Stimulated activated CD8-positive, alpha-beta memory T cell treated with anti-CD3 and anti-CD28 coated beads, Interleukin-12 subunit alpha, Interleukin-12 subunit beta, amount 100 ng/mL, for 24 hours (primary cell): Measurements from ENCODE around the gene DCAF16.
"Not testable (repeated sequence)": the region's sequence is repeated elsewhere in the genome, so short reads cannot be mapped to it uniquely, and the experiment has no call there.

Source experiments
- DNase-seq: peaks from one replicate; pipeline ENCODE4 v3.0.0-alpha.2; 2020; ENCODE audit errors: extremely low read depth

Gene DCAF16

DNA sequence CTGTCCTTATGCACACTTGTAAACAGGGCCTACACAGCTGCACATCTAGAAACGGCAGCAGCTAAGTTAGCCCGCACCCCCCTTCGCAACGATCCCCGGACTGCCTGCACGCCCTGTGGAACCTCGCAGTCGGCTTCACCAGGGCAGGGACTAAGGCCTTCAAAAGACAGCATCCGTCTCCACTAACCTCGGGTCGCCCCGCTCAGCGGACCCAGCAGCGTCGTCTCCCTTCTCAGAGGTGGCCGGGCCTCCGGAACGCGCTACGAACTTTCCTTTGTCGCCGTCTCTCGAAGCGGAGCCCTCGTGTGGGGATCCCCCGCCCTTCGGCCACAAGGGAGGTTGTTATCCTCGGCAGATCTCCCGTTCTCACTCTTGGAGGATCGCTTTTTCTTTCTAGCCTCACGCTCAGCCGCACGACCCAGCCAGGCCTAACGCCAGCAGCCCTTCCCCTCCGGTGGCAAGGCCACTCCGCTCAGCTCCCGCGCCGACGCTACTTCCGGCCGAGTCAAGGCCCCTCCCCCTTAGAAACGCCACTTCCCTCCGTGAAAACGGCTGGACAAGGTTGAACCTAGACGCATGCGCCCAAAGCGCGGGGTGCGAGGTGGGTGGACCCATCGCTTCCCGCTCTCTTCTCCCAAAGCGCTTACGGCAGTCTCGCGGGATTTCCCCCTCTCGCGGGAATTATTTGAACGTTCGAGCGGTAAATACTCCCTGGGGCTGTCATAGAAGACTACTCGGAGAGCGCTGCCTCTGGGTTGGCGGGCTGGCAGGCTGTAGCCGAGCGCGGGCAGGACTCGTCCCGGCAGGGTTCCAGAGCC is at the start of gene DCAF16, which contains the start of gene NCAPG:
Gene DCAF16 (minus strand): TSS at position 498 of the 818 bp plus-strand sequence. CDS start 6,616 bp downstream, outside the sequence.
Gene NCAPG (plus strand): TSS at position 720 of the 818 bp plus-strand sequence. CDS start 99 bp downstream, outside the sequence.
- peak; percentile 98 for DNase-seq

DNA sequence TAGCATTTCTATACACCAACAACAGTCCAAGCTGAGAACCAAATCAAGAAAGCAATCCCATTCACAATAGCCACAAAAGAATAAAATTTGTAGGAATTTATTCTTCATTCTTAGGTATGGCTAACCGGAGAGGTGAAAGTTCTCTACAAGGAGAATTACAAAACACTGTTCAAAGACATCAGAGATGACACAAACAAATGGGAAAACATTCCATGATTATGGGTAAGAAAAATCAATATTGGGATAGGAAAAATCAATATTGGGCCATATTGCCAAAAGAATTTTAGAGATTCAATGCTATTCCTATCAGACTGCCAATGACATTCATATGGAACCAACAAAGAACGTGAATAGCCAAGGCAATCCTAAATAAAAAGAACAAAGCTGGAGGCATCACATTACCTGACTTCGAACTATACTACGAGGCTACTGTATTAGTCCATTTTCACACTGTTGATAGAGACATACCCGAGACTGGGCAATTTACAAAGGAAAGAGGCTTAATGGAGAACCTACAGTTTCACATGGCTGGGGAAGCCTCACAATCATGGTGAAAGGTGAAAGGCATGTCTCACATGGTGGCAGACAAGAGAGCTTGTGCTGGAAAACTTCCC is 49.3 kb upstream of the DCAF16 start:
- no peak for DNase-seq

DNA sequence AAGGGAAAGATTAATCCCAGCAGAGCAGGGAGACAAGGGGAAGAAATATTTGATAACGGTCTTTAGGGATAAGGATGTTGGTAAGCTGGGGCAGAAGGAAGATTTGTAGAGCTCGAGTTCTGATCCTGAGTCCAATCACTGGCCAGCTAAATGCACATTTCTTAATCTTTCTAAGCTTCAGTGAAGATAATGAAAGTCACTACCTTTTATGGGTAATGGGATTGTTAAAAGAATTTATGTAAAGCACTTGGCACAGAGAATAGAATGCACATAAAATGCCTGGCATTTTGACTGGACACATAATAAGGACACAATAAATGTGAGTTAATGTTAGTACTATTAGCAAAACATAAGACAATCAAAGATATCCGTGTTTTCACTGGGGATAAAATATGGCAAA is 43.5 kb upstream of the DCAF16 start:
- no peak for DNase-seq

GRCh38 chr4:17851959-17852358 is 41.4 kb upstream of the DCAF16 start:
- DNase-seq: no peak

DNA sequence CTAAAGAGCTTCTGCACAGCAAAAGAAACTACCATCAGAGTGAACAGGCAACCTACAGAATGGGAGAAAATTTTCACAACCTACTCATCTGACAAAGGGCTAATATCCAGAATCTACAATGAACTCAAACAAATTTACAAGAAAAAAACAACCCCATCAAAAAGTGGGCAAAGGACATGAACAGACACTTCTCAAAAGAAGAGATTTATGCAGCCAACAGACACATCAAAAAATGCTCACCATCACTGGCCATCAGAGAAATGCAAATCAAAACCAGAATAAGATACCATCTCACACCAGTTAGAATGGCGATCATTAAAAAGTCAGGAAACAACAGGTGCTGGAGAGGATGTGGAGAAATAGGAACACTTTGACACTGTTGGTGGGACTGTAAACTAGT is 39.7 kb upstream of the DCAF16 start:
- not testable (repeated sequence) for DNase-seq

DNA sequence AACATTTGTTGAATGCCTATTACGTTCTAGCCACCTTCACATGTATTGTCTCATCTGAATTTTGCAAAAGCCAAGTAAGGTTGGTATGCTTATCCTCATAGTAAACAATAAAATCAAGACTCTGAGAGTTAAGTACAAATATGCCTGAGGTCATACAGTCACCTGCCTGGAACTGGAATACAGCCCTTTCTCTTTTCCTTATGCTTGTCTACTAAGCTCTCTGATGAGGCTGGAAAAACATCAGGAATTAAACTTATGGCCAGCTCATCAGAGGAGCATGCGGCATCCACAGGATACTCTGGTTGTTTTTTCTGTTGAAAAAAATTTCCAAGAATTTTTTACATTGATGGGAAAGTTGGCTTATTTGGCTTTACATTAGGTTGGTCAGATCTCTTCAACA is 35.7 kb upstream of the DCAF16 start:
- no peak for DNase-seq

GRCh38 chr4:17823871-17824669 is 13.5 kb upstream of the DCAF16 start:
- DNase-seq: no peak

- DNase-seq: no peak
These were observed 6.5 kb upstream of the DCAF16 start for GRCh38 chr4:17817027-17817426.

DNA sequence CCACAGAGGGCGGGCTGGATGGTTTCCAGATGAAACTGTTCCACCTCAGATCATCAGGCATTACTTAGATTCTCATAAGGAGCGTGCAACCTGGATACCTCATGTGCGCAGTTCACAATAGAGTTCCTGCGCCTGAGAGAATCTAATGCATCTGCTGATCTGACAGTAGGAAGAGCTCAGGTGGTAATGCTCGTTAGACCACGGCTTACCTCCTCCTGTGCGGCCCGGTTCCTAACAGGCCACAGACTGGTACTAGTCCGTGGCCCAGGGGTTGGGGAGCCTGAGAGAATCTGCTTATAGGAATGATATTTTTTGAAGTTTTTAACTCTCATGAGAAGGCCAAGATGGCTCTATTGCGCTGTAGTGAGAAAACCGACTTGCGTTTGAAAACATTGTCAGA is 5.6 kb upstream of the DCAF16 start:
- DNase-seq: no peak

GRCh38 chr4:17814140-17814539 is 3.6 kb upstream of the DCAF16 start:
- DNase-seq: no peak

- DNase-seq: no peak
These were observed 2.2 kb upstream of the DCAF16 start for GRCh38 chr4:17812801-17813200.

- no peak for DNase-seq
These were observed 1.6 kb upstream of the DCAF16 start for GRCh38 chr4:17812125-17812524.

- DNase-seq: no peak
These were observed 584 bp upstream of the DCAF16 start for GRCh38 chr4:17811078-17811603.

GRCh38 chr4:17809667-17810066 is 890 bp downstream of the DCAF16 start:
- no peak for DNase-seq

DNA sequence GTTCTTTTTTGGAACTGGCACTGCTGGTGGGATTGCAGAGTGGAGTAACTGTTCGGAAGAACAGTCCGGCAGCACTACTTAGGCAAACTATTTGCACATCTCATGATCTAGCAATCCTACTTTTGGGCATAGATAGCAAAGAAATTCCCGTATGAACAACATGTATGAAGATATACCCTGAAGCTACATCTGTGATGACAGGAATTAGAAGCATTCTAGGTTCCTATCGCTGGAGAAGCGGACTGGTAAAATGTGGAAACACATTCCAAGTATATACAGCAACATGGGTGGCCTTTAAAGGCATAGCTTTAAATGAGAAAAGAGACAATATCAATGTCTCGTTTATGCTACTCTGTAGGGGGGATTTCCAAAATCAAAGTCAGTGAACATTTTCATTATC is 3.1 kb downstream of the DCAF16 start:
- no peak for DNase-seq

GRCh38 chr4:17805580-17806155 is 4.9 kb downstream of the DCAF16 start:
- DNase-seq: no peak

DNA sequence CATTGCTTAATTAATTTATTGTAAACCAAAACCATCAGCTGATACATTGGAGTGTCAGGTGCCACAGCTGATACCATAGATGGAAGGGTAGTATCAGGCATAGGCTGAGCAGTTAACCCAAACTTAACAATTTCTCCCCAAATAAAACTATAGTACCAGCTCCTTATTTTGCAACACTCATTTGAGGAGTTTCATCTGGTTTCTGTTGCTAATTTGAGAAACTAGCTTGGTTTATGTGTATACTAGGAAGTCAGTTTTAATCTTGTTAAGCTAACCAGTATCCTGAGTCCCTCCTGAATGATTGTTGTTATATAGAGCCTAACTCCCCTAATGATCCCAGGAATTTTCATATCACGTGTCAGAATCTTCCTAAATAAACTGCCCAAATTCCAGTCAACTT is 12.7 kb downstream of the DCAF16 start:
- DNase-seq: no peak

GRCh38 chr4:17794730-17795129 is 15.8 kb downstream of the DCAF16 start:
- DNase-seq: no peak

GRCh38 chr4:17788956-17789355 is 21.6 kb downstream of the DCAF16 start:
- DNase-seq: no peak

GRCh38 chr4:17787315-17787714 is 23.2 kb downstream of the DCAF16 start:
- no peak for DNase-seq

- DNase-seq: no peak
These were observed 24.0 kb downstream of the DCAF16 start for GRCh38 chr4:17786567-17786966.

GRCh38 chr4:17785858-17786257 is 24.7 kb downstream of the DCAF16 start:
- DNase-seq: no peak
